GM12878 (cell line): Measurements from ENCODE around the gene SYT3. TPM values are rescaled to one million over a fixed set of nuclear protein-coding genes. Genes with fewer than 3 reads are reported as not detected.

ENCODE experiments used
- ATAC-seq: fragments of 200-7000 bp; cut with Tn5 transposase; 3 replicates; pipeline ENCODE4 v1.9.1; 2020; ENCODE audit warnings: mild to moderate bottlenecking, moderate library complexity
- BruUV-seq: library from RNA; stranded (reverse); fragments of 400-500 nt; replicated peaks from 2 replicates; lab custom pipeline; 2021; lab: Mats Ljungman, UMichigan
- CTCF ChIA-PET: fragments of 300-600 bp; sonication (Branson Sonifier 250); formaldehyde crosslinking; extraction: SDS; loops from one replicate; lab custom pipeline; 2021; ENCODE audit warnings: inconsistent platforms; lab: Yijun Ruan, JAX
- POLR2A ChIA-PET: fragments of 350-600 bp; formaldehyde crosslinking; extraction: SDS; loops from one replicate; lab custom pipeline; 2021; ENCODE audit warnings: inconsistent platforms; lab: Charles Lee
- RAD21 ChIA-PET: fragments of 300-600 bp; sonication (Branson Sonifier 250); formaldehyde crosslinking; loops from one replicate; lab custom pipeline; 2023; ENCODE audit warnings: antibody characterized with exemption; ENCODE audit not compliant: unreplicated experiment; lab: Charles Lee
- SMC1A ChIA-PET: fragments of 300-600 bp; sonication (Branson Sonifier 250); formaldehyde crosslinking; loops from one replicate; lab custom pipeline; 2023; ENCODE audit not compliant: unreplicated experiment, uncharacterized antibody; lab: Charles Lee
- DNase-seq: peaks from one replicate; pipeline ENCODE4 v3.0.0-alpha.2; 2011; ENCODE audit warnings: low read depth, low spot score
- FAIRE-seq: peaks from 3 replicates; lab custom pipeline; 2011; peaks lifted over from hg19 to GRCh38; lab: Jason Lieb, UNC
- H2AFZ ChIP-seq: 2 replicates; pipeline ENCODE4 v1.6.0; 2011; ENCODE audit warnings: low read depth, low read length, control low read depth; ENCODE audit not compliant: control insufficient read depth
- H3K27ac ChIP-seq: 2 replicates; pipeline ENCODE4 v1.5.1; 2011; ENCODE audit warnings: control low read depth; ENCODE audit not compliant: control insufficient read depth, insufficient read depth
- H3K27me3 ChIP-seq, 2 experiments: replicated peaks in 1 of 2; 2 replicates each; pipeline versions ENCODE4 v1.6.0 to v1.6.1; 2011; ENCODE audit warnings: low read length in 1 of 2; ENCODE audit not compliant: control insufficient read depth in 2 of 2, insufficient read depth in 2 of 2
- H3K36me3 ChIP-seq, 2 experiments: 2 replicates each; pipeline ENCODE4 v1.5.1; 2011; ENCODE audit warnings: low read length in 1 of 2; ENCODE audit not compliant: control insufficient read depth in 2 of 2, insufficient read depth in 2 of 2
- H3K4me1 ChIP-seq: 2 replicates; pipeline ENCODE4 v1.6.1; 2011; ENCODE audit warnings: mild to moderate bottlenecking, low read length, moderate library complexity, mixed read lengths; ENCODE audit not compliant: control insufficient read depth, insufficient read depth
- H3K4me2 ChIP-seq: 2 replicates; pipeline ENCODE4 v1.6.0; 2011; ENCODE audit warnings: control low read depth; ENCODE audit not compliant: control insufficient read depth, insufficient read depth
- H3K4me3 ChIP-seq: fragments of 200-600 bp; sonication (generic); 2 replicates; pipeline ENCODE4 v1.5.1; 2016
- H3K79me2 ChIP-seq: 2 replicates; pipeline ENCODE4 v1.6.0; 2011; ENCODE audit warnings: low read length; ENCODE audit not compliant: control insufficient read depth, insufficient read depth
- H3K9ac ChIP-seq: 2 replicates; pipeline ENCODE4 v1.8.0; 2011; ENCODE audit warnings: low read length, control low read depth, mixed read lengths; ENCODE audit not compliant: control insufficient read depth, insufficient read depth
- H3K9me3 ChIP-seq: replicated peaks from 3 replicates; pipeline ENCODE4 v1.5.1; 2011; ENCODE audit warnings: mild to moderate bottlenecking, low read length; ENCODE audit not compliant: control insufficient read depth, insufficient read depth
- H4K20me1 ChIP-seq: 2 replicates; pipeline ENCODE4 v1.6.0; 2011; ENCODE audit not compliant: control insufficient read depth, insufficient read depth
- BCL11A ChIP-seq: IDR thresholded peaks from 2 replicates; pipeline ENCODE4 v1.6.1; 2011; ENCODE audit warnings: low read depth, low read length
- BHLHE40 ChIP-seq, 2 experiments: fragments of 450-650 bp in 1 of 2; IDR thresholded peaks; 2 replicates each; pipeline ENCODE4 v1.6.1; 2011 to 2017; ENCODE audit warnings: low read depth in 2 of 2, borderline replicate concordance in 1 of 2, improper control_type of control experiment in 1 of 2, low read length in 1 of 2, mild to moderate bottlenecking in 1 of 2
- PBX3 ChIP-seq: IDR thresholded peaks from 2 replicates; pipeline ENCODE4 v1.6.1; 2011; ENCODE audit warnings: mild to moderate bottlenecking, low read depth, low read length, moderate library complexity; ENCODE audit not compliant: insufficient replicate concordance
- PKNOX1 ChIP-seq: fragments of 450-650 bp; IDR thresholded peaks from 2 replicates; pipeline ENCODE4 v1.6.1; 2016; ENCODE audit warnings: mild to moderate bottlenecking
- POLR2A ChIP-seq: IDR thresholded peaks from 2 replicates; pipeline ENCODE4 v1.6.1; 2011; ENCODE audit warnings: low read depth, mild to moderate bottlenecking, low read length
- SPI1 ChIP-seq: IDR thresholded peaks from 2 replicates; pipeline ENCODE4 v1.6.1; 2011; ENCODE audit warnings: low read depth, mild to moderate bottlenecking, low read length, moderate library complexity, borderline replicate concordance; ENCODE audit not compliant: insufficient read depth
- SUZ12 ChIP-seq: fragments of 200-600 bp; sonication (generic); IDR thresholded peaks from one replicate; pipeline ENCODE4 v1.6.1; 2018; ENCODE audit warnings: antibody characterized with exemption, mild to moderate bottlenecking; ENCODE audit not compliant: unreplicated experiment
- WGBS: methylation state at CpG from one replicate; pipeline ENCODE4 v1.1.6; 2016; ENCODE audit warnings: low lambda C conversion rate; ENCODE audit not compliant: insufficient replicate concordance, insufficient coverage; ENCODE audit errors: missing lambda C conversion rate; 5-methylcytosine and 5-hydroxymethylcytosine counted together
- in situ Hi-C: fragments of 300-500 bp; cut with MboI; formaldehyde crosslinking; loops from 9 replicates; pipeline ENCODE4 v1.14.3; 2018; ENCODE audit warnings: mixed read lengths
- intact Hi-C: fragments of 100-400 bp; cut with micrococcal nuclease; formaldehyde crosslinking; loops from one replicate; pipeline ENCODE4 v1.14.2; 2022; ENCODE audit not compliant: unreplicated experiment
- polyA plus RNA-seq, 11 experiments: library from polyadenylated mRNA; depleted of rRNA in 4 of 11; unstranded in 6 of 11; stranded (reverse) in 5 of 11; fragments of >200 nt; fragmentation: Nextera tagmentation in 4 of 11; fragmentation: Illumina TruSeq in 1 of 11; extraction: Ambion mirVana in 4 of 11; extraction: Trizol in 1 of 11; gene quantifications; 1 replicate in 1 of 11; 2 replicates in 10 of 11; pipeline versions ENCODE4 v1.2.1 to v1.2.3, GENCODE V29; 2011 to 2016; ENCODE audit warnings: inconsistent platforms in 2 of 11, missing spikeins in 2 of 11, low read depth in 1 of 11
- total RNA-seq, 4 experiments: library from RNA; depleted of rRNA in 3 of 4; stranded (reverse); fragments of >200 nt in 3 of 4; fragmentation: Illumina TruSeq in 1 of 4; extraction: Trizol in 1 of 4; gene quantifications; 2 replicates each; pipeline versions ENCODE4 v1.2.1 to v1.2.3, GENCODE V29; 2013 to 2021

The SYT3 gene
- total and polyA plus RNA-seq, 10 of the 15 experiments (the other 5 are each of a cell fraction or from before 2014, with no cell fraction given): 0.05 to 0.18 TPM; not detected in 8

DNA sequence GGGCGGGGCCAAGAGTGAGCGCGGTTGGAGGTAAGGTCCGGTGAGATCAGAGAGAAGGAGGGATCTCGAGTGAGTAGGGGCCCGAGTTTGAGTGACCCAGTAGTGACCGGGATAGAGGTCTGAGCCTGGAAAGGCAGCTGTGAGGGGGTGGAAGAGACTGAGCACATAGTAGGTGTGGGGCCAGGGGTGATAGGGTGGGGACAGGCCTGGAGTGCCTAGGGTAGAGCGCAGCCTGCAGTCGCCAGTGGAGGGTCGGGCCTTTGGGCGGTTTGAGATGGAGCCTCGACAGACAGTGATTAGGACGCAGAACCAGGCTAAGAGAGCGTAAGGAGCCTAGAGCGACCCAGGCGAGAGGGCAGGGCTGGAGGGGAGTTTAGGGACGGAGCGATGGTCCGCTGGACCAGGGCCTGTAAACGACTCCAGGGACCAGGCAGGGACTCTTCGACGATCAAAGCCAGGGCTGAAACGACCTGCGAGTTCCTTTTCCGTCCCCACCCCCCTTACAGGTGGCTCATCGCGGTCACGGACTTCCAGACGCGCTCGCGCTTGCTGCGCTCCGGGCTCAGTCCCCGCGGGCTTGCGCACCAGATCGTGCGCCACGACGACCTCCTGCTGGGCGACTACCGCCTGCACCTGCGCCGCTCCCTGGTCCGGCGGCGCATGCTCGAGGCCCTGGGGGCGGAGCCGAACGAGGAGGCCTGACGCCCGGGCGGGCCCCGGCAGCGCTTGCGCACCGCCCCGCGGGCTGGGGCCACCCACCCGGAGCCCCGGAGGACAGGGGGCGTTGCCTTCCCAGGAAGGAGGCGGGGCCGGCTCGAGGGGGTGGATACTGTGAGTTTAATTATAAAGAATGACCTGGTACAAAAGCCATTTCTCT, 19.0 kb upstream of the SYT3 start:
- H3K27me3 ChIP-seq: no peaks in the 10 kb centered on the region
- POLR2A ChIA-PET: no interaction called here
- peak overlapping the region; percentile 39 for H2AFZ ChIP-seq
- FAIRE-seq (no peak), ATAC-seq (no peak), DNase-seq (no peak)
- H3K9me3 ChIP-seq: no peaks in the 10 kb centered on the region; the same call in 2 of the 3 replicates
- BruUV-seq: no TSS peak
- H3K4me2 ChIP-seq: peak overlapping the region; percentile 25; the same call in 1 of the 2 replicates
- TF ChIP-seq SUZ12: no peak
- TF ChIP-seq POLR2A: peak; percentile 58; the same call in 1 of the 2 replicates
- CTCF ChIA-PET: no interaction called here
- 9% methylated on average over 53 of the region's 67 CpGs for WGBS
- SMC1A ChIA-PET: no interaction called here
- H3K79me2 ChIP-seq: no peaks in the 10 kb centered on the region
- H3K36me3 ChIP-seq: no peaks in the 10 kb centered on the region
- H3K9ac ChIP-seq: no peak overlapping the region
- no peaks in the 10 kb centered on the region for H3K4me1 ChIP-seq
- in situ Hi-C loops (no loop called here), intact Hi-C loops (no loop called here)
- no peaks in the 10 kb centered on the region for H4K20me1 ChIP-seq
- RAD21 ChIA-PET: no interaction called here
- H3K27ac ChIP-seq: no peak overlapping the region
- no peak overlapping the region for H3K4me3 ChIP-seq

DNA sequence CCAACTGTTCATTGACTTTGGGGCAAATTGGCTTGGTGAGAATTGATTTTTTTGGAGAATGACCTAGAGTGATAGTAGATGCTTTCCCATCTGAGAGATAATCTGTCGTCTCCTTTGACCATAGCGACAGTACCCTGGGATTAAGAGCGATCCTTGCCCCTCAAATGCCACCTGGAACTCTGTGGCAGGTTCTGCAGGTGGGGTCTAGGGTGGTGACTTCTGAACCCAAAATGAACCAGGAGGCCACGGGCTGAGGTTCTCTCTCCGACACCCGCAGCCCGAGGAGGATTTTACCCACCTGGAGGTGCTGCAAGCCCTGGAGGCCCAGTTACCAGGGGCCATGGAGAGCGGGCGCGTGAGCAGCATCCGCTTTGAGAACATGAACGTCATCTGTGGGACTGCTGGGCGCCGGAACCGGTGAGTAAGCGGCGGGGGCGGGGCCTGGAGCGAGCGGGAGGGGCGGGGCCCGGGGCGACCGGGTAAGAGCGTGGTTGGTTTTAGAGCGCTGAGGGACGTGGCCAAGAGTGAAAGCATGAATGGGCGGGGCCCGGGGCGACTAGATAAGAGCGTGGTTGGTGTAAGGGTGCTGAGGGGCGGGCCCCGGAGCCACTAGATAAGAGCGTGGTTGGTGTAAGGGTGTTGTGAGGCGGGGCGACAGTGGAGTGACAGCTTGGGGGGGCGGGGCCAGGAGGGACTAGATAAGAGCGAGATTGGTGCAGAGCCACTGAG, 18.2 kb upstream of the SYT3 start:
- peak overlapping the region; percentile 25; the same call in 1 of the 2 replicates for H3K4me2 ChIP-seq

More for the DNA sequence above, 18.2 kb upstream of the SYT3 start:
- H2AFZ ChIP-seq: no peak overlapping the region
- H3K27ac ChIP-seq: no peak overlapping the region
- intact Hi-C loops: no loop called here
- POLR2A ChIA-PET: no interaction called here
- no peak overlapping the region for H3K4me3 ChIP-seq
- H3K9me3 ChIP-seq: no peaks in the 10 kb centered on the region; the same call in 2 of the 3 replicates
- FAIRE-seq: no peak
- ATAC-seq: peak; percentile 98
- H3K27me3 ChIP-seq: no peaks in the 10 kb centered on the region
- no peaks in the 10 kb centered on the region for H4K20me1 ChIP-seq
- H3K36me3 ChIP-seq: no peaks in the 10 kb centered on the region
- WGBS: 6% methylated on average over 21 of the region's 38 CpGs
- H3K4me1 ChIP-seq: no peaks in the 10 kb centered on the region
- RAD21 ChIA-PET: no interaction called here
- in situ Hi-C loops: no loop called here
- peak; percentile 5 for DNase-seq
- BruUV-seq: no TSS peak
- CTCF ChIA-PET: no interaction called here
- TF ChIP-seq SPI1 (no peak), BCL11A (no peak), PBX3 (peak; percentile 80), PKNOX1 (peak; percentile 96), BHLHE40 (IDR thresholded peaks at IDR 0.05; ENCODE audit: borderline replicate concordance in 1 of 2, low read depth in 2 of 2, low read length in 1 of 2) (peak in 1 of 2 experiments; percentile 41; a peak in 1 of 4 replicates), POLR2A (peak; percentile 65; the same call in 1 of the 2 replicates)
- TF ChIP-seq, all 136 proteins: peak for 4
- Histone ChIP-seq H3K79me2 (no peaks in the 10 kb centered on the region), H3K9ac (no peak overlapping the region)
- SMC1A ChIA-PET: no interaction called here
